CD4-positive, alpha-beta T cell treated with Interleukin-17A for 4 hours (primary cell): ENCODE results near the gene BIRC5.

Experiments used
- DNase-seq: peaks from one replicate; pipeline ENCODE4 v3.0.0-alpha.2; 2020; ENCODE audit warnings: mixed read lengths

The BIRC5 gene

GRCh38 chr17:78184351-78184750 is 29.7 kb upstream of the BIRC5 start:
- no peak for DNase-seq

- no peak for DNase-seq
These were observed 29.2 kb upstream of the BIRC5 start for GRCh38 chr17:78184868-78185267.

GRCh38 chr17:78185981-78186691 is 27.9 kb upstream of the BIRC5 start:
- DNase-seq: no peak

- DNase-seq: peak; percentile 86
These were observed 27.1 kb upstream of the BIRC5 start, which contains the start of the genes AFMID and TK1 for GRCh38 chr17:78186692-78187595. TSS of gene AFMID (plus strand) at chr17:78187362. CDS start at chr17:78187371, 9 bp downstream. TSS of gene TK1 (minus strand) at chr17:78187052. CDS start at chr17:78186994, 58 bp downstream.

GRCh38 chr17:78196716-78197115 is 17.3 kb upstream of the BIRC5 start:
- no peak for DNase-seq

- DNase-seq: no peak
These were observed 16.8 kb upstream of the BIRC5 start for GRCh38 chr17:78197147-78197832.

- no peak for DNase-seq
These were observed 13.6 kb upstream of the BIRC5 start for GRCh38 chr17:78200451-78200850.

- DNase-seq: no peak
These were observed 11.4 kb upstream of the BIRC5 start for GRCh38 chr17:78202666-78203065.

GRCh38 chr17:78204387-78205123 is 9.5 kb upstream of the BIRC5 start:
- DNase-seq: no peak

GRCh38 chr17:78205124-78205775 is 8.8 kb upstream of the BIRC5 start:
- no peak for DNase-seq

- no peak for DNase-seq
These were observed 7.8 kb upstream of the BIRC5 start for GRCh38 chr17:78206298-78206697.

- DNase-seq: no peak
These were observed 5.6 kb upstream of the BIRC5 start for GRCh38 chr17:78208486-78208885.

- DNase-seq: no peak
These were observed 3.9 kb upstream of the BIRC5 start for GRCh38 chr17:78210111-78210510.

GRCh38 chr17:78211032-78211431 is 3.0 kb upstream of the BIRC5 start:
- no peak for DNase-seq

- DNase-seq: no peak
These were observed 631 bp downstream of the BIRC5 start for GRCh38 chr17:78214706-78215061.

GRCh38 chr17:78219396-78220150 is 5.5 kb downstream of the BIRC5 start:
- DNase-seq: no peak

- no peak for DNase-seq
These were observed 9.0 kb downstream of the BIRC5 start for GRCh38 chr17:78223061-78223460.

- DNase-seq: no peak
These were observed 9.7 kb downstream of the BIRC5 start for GRCh38 chr17:78223765-78224164.

GRCh38 chr17:78224231-78225087 is 10.4 kb downstream of the BIRC5 start:
- no peak for DNase-seq
